HG02642 (cell line): Measurements from ENCODE around the gene GLP2R.
"Not testable (repeated sequence)": the region's sequence is repeated elsewhere in the genome, so short reads cannot be mapped to it uniquely, and the experiment has no call there.

Experiments used
- ATAC-seq: cut with Tn5 transposase; IDR thresholded peaks from one replicate; pipeline ENCODE4 v1.9.1; 2021; ENCODE audit warnings: mild to moderate bottlenecking; ENCODE audit not compliant: unreplicated experiment, poor library complexity

The GLP2R gene, protein sequence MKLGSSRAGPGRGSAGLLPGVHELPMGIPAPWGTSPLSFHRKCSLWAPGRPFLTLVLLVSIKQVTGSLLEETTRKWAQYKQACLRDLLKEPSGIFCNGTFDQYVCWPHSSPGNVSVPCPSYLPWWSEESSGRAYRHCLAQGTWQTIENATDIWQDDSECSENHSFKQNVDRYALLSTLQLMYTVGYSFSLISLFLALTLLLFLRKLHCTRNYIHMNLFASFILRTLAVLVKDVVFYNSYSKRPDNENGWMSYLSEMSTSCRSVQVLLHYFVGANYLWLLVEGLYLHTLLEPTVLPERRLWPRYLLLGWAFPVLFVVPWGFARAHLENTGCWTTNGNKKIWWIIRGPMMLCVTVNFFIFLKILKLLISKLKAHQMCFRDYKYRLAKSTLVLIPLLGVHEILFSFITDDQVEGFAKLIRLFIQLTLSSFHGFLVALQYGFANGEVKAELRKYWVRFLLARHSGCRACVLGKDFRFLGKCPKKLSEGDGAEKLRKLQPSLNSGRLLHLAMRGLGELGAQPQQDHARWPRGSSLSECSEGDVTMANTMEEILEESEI

DNA sequence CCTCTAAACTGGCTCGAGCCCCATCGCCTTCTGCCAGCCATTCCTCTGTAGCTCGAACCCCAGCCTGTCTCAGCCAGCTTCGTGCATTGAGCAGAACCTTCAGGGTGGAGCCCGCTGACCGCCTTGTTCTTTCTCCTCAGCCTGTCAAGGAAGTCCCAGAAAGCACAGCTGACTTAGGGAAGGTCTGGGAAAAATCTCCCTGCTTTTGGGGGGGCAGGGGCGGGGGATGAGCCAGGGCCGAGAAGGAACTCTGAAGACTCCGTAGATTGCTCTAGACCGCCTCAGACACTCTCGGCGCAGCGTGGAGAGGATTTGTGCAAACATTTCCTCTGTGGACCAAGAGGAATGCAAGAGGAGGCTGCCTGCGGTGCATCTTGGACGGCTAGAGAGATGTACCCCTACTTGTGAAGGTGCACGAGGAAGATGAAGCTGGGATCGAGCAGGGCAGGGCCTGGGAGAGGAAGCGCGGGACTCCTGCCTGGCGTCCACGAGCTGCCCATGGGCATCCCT, at the start of gene GLP2R:
TSS of gene GLP2R (plus strand) at position 284 of the 510 bp plus-strand sequence. CDS start at position 424, 140 bp downstream.
- no peak for ATAC-seq

GRCh38 chr17:9776911-9777310, 48.8 kb upstream of the GLP2R start:
- no peak for ATAC-seq

DNA sequence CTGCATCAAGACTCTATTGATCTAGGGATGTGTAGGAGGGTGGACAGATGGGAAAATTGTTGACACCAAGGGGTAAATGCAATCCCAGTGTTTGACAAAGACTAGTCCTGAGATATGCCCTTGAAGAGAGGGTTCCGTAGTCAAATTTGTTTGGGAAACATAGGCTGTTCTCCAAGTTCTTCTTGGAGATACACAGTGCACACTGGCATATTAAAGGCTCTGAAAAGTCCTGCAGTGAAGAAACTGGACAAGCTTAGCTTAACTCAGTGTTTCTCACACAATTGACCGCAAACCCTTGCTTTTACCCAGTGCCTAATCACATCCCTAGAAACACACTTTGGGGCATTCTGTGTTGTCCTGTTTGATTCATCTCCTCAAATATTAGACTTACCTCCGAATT, 45.2 kb upstream of the GLP2R start:
- no peak for ATAC-seq

- ATAC-seq: no peak
These were observed 42.7 kb upstream of the GLP2R start for GRCh38 chr17:9783050-9783449.

- not testable (repeated sequence) for ATAC-seq
These were observed 42.3 kb upstream of the GLP2R start for GRCh38 chr17:9783465-9783864.

DNA sequence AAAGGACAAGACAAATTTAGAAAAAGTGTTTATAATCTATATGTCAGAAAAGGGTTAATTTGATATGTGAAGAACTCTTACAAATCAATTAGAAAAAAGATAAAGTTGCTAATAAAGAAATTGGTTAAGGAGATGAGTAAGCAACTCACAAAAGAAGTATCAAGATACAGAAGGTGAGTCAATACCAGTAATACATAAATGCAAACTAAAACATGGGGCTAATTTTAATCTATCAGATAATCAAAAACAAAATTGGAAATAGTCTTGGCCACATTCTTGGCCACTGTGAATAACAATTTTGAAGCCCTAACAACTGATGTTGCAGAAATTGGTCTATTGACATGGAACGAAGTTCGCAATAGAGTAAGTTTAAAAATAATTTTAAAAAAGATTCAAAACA, 41.2 kb upstream of the GLP2R start:
- ATAC-seq: no peak

DNA sequence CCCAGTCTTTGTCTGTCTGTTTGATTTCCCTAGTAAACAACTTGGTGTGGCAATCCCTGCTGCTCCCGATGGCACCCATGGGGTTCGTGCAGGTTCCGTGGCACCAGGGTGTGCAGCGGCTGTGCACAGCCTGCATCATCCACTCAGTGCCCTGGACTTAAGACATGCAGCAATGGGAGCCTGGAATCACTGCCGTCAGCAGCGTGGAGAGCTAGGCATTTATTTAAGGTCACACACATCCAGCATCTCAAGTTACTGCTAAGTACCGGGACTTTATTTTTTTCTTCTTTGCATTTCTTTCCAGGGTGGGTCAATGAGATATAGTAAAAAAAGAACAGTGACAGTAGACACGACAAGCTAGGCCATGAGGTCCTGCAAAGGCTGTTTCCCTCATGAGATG, 37.1 kb upstream of the GLP2R start:
- no peak for ATAC-seq

DNA sequence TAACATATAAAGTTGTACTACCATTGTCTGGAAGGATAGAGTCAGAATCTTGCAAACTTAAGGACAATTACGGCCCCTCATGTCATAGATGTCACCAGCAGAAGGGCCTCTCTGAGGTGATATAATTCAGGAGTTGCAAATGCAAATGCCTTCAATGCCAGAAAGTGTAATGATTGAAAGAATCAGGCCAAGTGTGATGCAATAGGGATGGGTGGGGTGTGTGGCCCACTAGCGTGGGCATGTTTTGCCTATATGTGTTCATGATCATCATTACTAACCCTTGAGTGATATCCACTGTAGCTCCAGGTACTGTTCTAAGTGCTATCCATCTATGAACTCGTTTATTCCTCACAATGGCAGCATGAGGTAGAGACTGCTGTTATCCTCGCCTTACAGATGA, 35.4 kb upstream of the GLP2R start:
- ATAC-seq: no peak

GRCh38 chr17:9790889-9791876, 34.5 kb upstream of the GLP2R start, which contains the start of gene DHRS7C:
TSS of gene DHRS7C (minus strand) at chr17:9791592. CDS start at chr17:9791284, 308 bp downstream.
- no peak for ATAC-seq

GRCh38 chr17:9792181-9792840, 33.4 kb upstream of the GLP2R start:
- ATAC-seq: no peak

DNA sequence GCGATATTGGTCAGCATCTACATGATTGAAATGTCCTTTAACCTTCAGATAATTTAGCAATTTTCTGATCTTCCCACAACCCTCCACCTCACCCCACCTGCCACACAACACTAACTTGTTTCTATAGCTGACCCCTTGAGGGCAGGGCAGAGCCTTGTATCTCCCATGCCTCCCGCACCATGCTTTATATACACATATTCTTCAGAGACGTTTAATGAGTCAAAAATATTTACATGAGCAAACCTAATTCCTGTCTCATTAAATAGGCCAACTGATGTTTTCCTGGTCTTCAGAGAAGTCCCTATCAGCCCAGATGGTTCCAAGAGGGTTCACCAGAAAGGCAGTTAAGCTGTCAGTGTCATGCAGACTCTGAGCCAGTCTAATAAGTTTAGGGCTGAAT, 27.7 kb upstream of the GLP2R start:
- ATAC-seq: no peak

- no peak for ATAC-seq
These were observed 27.0 kb upstream of the GLP2R start for GRCh38 chr17:9798724-9799123.

GRCh38 chr17:9801505-9801904, 24.2 kb upstream of the GLP2R start:
- no peak for ATAC-seq

DNA sequence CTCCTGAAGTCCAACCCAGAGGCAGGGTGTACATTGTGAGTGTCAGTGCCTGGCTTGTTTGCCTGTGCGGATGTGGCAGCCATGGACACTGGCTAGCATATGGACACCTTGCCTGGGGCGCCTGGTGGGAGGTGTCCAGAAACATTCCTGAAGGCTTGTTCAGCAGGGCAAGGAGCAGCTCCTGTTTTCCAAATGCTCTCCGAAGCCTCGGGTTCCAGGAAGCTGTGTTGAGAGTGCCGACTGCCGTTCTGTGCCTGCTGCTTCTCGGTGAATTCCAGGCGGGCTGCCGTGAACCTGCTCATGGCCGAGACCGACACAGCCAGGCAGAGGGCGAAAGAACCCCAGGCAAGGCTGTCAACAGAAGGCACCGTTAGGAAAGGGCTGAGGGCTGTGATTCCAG, 23.4 kb upstream of the GLP2R start:
- ATAC-seq: no peak

GRCh38 chr17:9802697-9803096, 23.0 kb upstream of the GLP2R start:
- ATAC-seq: no peak

- ATAC-seq: no peak
These were observed 20.0 kb upstream of the GLP2R start for GRCh38 chr17:9805769-9806168.

- no peak for ATAC-seq
These were observed 19.0 kb upstream of the GLP2R start for GRCh38 chr17:9806699-9807098.

DNA sequence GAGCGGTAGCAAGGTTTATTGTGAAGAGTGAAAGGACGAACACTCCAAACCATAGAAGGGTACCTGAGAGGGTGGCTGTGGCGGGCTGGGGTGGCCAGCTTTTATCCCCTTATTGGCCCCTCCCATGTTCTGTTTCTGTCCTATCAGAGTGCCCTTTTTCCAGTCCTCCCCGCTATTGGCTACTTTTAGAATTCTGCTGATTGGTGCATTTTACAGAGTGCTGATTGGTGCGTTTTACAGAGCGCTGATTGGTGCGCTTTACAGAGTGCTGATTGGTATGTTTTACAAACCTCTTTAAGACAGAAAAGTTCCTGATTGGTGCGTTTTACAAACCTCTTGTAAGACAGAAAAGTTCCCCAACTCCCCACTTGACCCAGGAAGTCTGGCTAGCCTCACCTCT, 16.3 kb upstream of the GLP2R start:
- no peak for ATAC-seq

- ATAC-seq: no peak
These were observed 15.4 kb upstream of the GLP2R start for GRCh38 chr17:9810100-9810949.
